Sigmoid colon (tissue), 7 donors: ENCODE data around the gene PLG. TPM values are rescaled to one million over a fixed set of nuclear protein-coding genes. Genes with fewer than 3 reads are reported as not detected.

Experiments
- DNase-seq: peaks from one replicate; pipeline ENCODE4 v3.0.0-alpha.2; 2019
- H3K27ac ChIP-seq, 4 donors: fragments of 200-600 bp; sonication (generic); one replicate each; pipeline ENCODE4 v1.5.1; 2016 to 2019; ENCODE audit warnings: mild to moderate bottlenecking in 1 of 4
- H3K27me3 ChIP-seq, 3 donors: fragments of 200-600 bp; sonication (generic); one replicate each; pipeline ENCODE4 v1.5.1; 2019; ENCODE audit warnings: mild to moderate bottlenecking in 1 of 3
- H3K36me3 ChIP-seq, 4 donors: fragments of 200-600 bp; sonication (generic); one replicate each; pipeline ENCODE4 v1.5.1; 2016 to 2019
- H3K4me1 ChIP-seq, 4 donors: fragments of 200-600 bp; sonication (generic); one replicate each; pipeline ENCODE4 v1.5.1; 2017 to 2019
- H3K4me3 ChIP-seq, 4 donors: fragments of 200-600 bp; sonication (generic); one replicate each; pipeline ENCODE4 v1.5.1; 2017 to 2019; ENCODE audit warnings: mild to moderate bottlenecking in 2 of 4, moderate library complexity in 1 of 4
- H3K9me3 ChIP-seq, 4 donors: fragments of 200-600 bp in 3 of 4; sonication (generic) in 3 of 4; one replicate each; pipeline versions ENCODE4 v1.5.1 to v1.6.1; 2013 to 2019
- CTCF ChIP-seq, 4 experiments: fragments of 450-650 bp in 3 of 4; fragments of 200-600 bp in 1 of 4; IDR thresholded peaks; one replicate each; pipeline ENCODE4 v1.5.1; 2016 to 2019; ENCODE audit warnings: antibody characterized with exemption in 4 of 4, mild to moderate bottlenecking in 3 of 4, moderate library complexity in 2 of 4
- EP300 ChIP-seq, 4 donors: sonication (generic); formaldehyde crosslinking; IDR thresholded peaks; one replicate each; pipeline ENCODE4 v1.6.1; 2017; ENCODE audit warnings: antibody characterized with exemption in 4 of 4
- POLR2A ChIP-seq, 2 donors: fragments of 450-650 bp; IDR thresholded peaks; one replicate each; pipeline ENCODE4 v1.6.1; 2016; ENCODE audit warnings: antibody characterized with exemption in 2 of 2, mild to moderate bottlenecking in 2 of 2, moderate library complexity in 2 of 2
- POLR2AphosphoS5 ChIP-seq, 4 donors: sonication (generic); formaldehyde crosslinking; IDR thresholded peaks; one replicate each; pipeline ENCODE4 v1.6.1; 2017; ENCODE audit warnings: antibody characterized with exemption in 4 of 4
- WGBS, 2 donors: extraction: QIAGEN DNeasy Blood & Tissue Kit; methylation state at CpG; one replicate each; pipeline ENCODE4 v1.1.7; 2013; 5-methylcytosine and 5-hydroxymethylcytosine counted together
- intact Hi-C: fragments of 100-400 bp; cut with DNase I; formaldehyde crosslinking; loops from one replicate; pipeline ENCODE4 v1.15.1; 2023
- polyA plus RNA-seq, 3 donors: library from polyadenylated mRNA; stranded (reverse); fragments of 200-250 nt; gene quantifications; one replicate each; pipeline ENCODE4 v1.2.3, GENCODE V29; 2013
- total RNA-seq, 4 donors: library from RNA; depleted of rRNA; stranded (reverse); fragments of >200 nt; gene quantifications; one replicate each; pipeline ENCODE4 v1.1.0, GENCODE V29; 2016
- donor health status: healthy with polysubstance abuse.
- donor health status: Bipolar disorder and iron deficiency.
- donor health status: healthy.

PLG gene
- total and polyA plus RNA-seq, 7 donors = 0.04 TPM; not detected in 6

GRCh38 chr6:160792708-160793107, 90.7 kb downstream of the PLG start:
- H3K4me1 ChIP-seq = peaks cover 0 to 6% (median 0%) of the 10 kb centered on the region in 4 donors
- no peaks in the 10 kb centered on the region for H3K27me3 ChIP-seq
- H3K36me3 ChIP-seq = no peaks in the 10 kb centered on the region
- 72 to 73% methylated on average over 6 of the region's 6 CpGs for WGBS, 2 donors
- no peak for DNase-seq
- TF ChIP-seq CTCF (IDR thresholded peaks at IDR 0.05) (no peak), EP300 (IDR thresholded peaks at IDR 0.05) (no peak), POLR2AphosphoS5 (IDR thresholded peaks at IDR 0.05) (no peak), POLR2A (IDR thresholded peaks at IDR 0.05) (no peak)
- H3K9me3 ChIP-seq = peaks cover 0 to 3% (median 0%) of the 10 kb centered on the region in 4 donors
- H3K27ac ChIP-seq = no peak overlapping the region
- intact Hi-C loops = no loop called here
- H3K4me3 ChIP-seq = no peak overlapping the region

GRCh38 chr6:160793652-160794051, 91.6 kb downstream of the PLG start:
- Histone ChIP-seq H3K27me3 (no peaks in the 10 kb centered on the region), H3K27ac (no peak overlapping the region), H3K36me3 (no peaks in the 10 kb centered on the region), H3K4me1 (peaks cover 0 to 6% (median 0%) of the 10 kb centered on the region in 4 donors), H3K4me3 (no peak overlapping the region), H3K9me3 (peaks cover 0 to 3% (median 0%) of the 10 kb centered on the region in 4 donors)
- intact Hi-C loops = no loop called here
- WGBS, 2 donors = 87 to 93% methylated on average over 1 of the region's 1 CpG
- TF ChIP-seq EP300 (IDR thresholded peaks at IDR 0.05) = no peak
- TF ChIP-seq CTCF (IDR thresholded peaks at IDR 0.05) = no peak
- no peak for TF ChIP-seq POLR2A (IDR thresholded peaks at IDR 0.05)
- TF ChIP-seq POLR2AphosphoS5 (IDR thresholded peaks at IDR 0.05) = no peak
- DNase-seq = no peak

- peaks cover 0 to 5% (median 0%) of the 10 kb centered on the region in 4 donors for H3K9me3 ChIP-seq
- no peak overlapping the region for H3K4me3 ChIP-seq
- intact Hi-C loops = no loop called here
- H3K4me1 ChIP-seq = peaks cover 0 to 6% (median 0%) of the 10 kb centered on the region in 4 donors
- no peaks in the 10 kb centered on the region for H3K36me3 ChIP-seq
- WGBS, 2 donors = 51 to 61% methylated on average over 1 of the region's 1 CpG
- TF ChIP-seq POLR2A (IDR thresholded peaks at IDR 0.05) (no peak), CTCF (IDR thresholded peaks at IDR 0.05) (no peak)
- no peak overlapping the region for H3K27ac ChIP-seq
- no peak for DNase-seq
- H3K27me3 ChIP-seq = no peaks in the 10 kb centered on the region
These were observed 93.7 kb downstream of the PLG start for GRCh38 chr6:160795721-160796120.

GRCh38 chr6:160798625-160799024, 96.6 kb downstream of the PLG start:
- Histone ChIP-seq H3K27ac (no peak overlapping the region), H3K4me1 (no peaks in the 10 kb centered on the region), H3K9me3 (peaks cover 0 to 5% (median 0%) of the 10 kb centered on the region in 4 donors), H3K4me3 (no peak overlapping the region), H3K36me3 (no peaks in the 10 kb centered on the region), H3K27me3 (no peaks in the 10 kb centered on the region)
- no peak for DNase-seq
- intact Hi-C loops = no loop called here
- TF ChIP-seq POLR2A (IDR thresholded peaks at IDR 0.05) (no peak), CTCF (IDR thresholded peaks at IDR 0.05) (no peak), POLR2AphosphoS5 (IDR thresholded peaks at IDR 0.05) (no peak), EP300 (IDR thresholded peaks at IDR 0.05) (no peak)

- TF ChIP-seq CTCF (IDR thresholded peaks at IDR 0.05) (no peak), EP300 (IDR thresholded peaks at IDR 0.05) (no peak), POLR2A (IDR thresholded peaks at IDR 0.05) (no peak), POLR2AphosphoS5 (IDR thresholded peaks at IDR 0.05) (no peak)
- intact Hi-C loops = no loop called here
These were observed 97.9 kb downstream of the PLG start for GRCh38 chr6:160799801-160800506.

More at GRCh38 chr6:160799801-160800506, 97.9 kb downstream of the PLG start:
- Histone ChIP-seq H3K36me3 (no peaks in the 10 kb centered on the region), H3K4me3 (no peak overlapping the region), H3K27ac (no peak overlapping the region), H3K9me3 (peaks cover 0 to 5% (median 0%) of the 10 kb centered on the region in 4 donors), H3K4me1 (no peaks in the 10 kb centered on the region), H3K27me3 (no peaks in the 10 kb centered on the region)
- DNase-seq = no peak
